Stimulated activated naive CD4-positive, alpha-beta T cell (primary cell): Measurements from ENCODE around the gene PLCB1.
A peak's percentile ranks its signal among the peaks of the same experiment; 100 is the strongest.
"Not testable (repeated sequence)": the region's sequence is repeated elsewhere in the genome, so short reads cannot be mapped to it uniquely, and the experiment has no call there.

Experiments used
- DNase-seq, 6 experiments: peaks; one replicate each; lab custom pipeline; 2025; lab: John Stamatoyannopoulos, UW

PLCB1 gene

DNA sequence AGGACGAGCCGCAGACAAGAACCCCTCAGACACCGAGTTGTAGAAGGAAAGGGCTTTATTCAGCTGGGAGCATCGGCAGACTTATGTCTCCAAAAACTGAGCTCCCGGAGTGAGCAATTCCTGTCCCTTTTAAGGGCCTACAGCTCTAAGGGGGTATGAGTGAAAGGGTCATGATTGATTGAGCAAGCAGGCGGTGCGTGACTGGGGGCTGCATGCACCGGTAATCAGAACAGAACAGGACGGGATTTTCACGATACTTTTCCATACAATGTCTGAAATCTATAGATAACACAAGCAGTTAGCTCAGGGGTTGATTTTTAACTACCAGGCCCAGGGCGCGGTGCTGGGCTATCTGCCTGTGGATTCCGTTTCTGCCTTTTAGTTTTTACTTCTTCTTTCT lies 710.5 kb downstream of the PLCB1 start:
- no peak for DNase-seq

DNA sequence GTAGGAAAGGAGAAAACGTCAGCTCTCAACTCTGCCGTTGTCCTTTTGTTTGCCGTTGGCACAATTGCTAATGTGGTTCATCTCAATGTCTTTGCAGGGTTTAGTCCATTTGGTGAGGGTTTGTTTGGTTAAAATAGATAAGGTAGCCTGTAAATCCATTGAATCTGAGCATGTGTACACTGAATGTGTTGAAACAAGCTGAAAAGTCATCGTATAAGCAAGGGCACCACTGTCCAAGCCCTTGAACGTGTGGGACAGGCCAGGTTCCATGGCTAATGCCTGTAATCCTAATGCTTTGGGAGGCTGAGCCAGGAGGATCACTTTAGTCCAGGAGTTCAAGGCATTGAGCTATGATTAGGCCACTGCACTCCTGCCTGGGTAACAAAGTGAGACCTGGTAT lies 712.1 kb downstream of the PLCB1 start:
- no peak for DNase-seq

DNA sequence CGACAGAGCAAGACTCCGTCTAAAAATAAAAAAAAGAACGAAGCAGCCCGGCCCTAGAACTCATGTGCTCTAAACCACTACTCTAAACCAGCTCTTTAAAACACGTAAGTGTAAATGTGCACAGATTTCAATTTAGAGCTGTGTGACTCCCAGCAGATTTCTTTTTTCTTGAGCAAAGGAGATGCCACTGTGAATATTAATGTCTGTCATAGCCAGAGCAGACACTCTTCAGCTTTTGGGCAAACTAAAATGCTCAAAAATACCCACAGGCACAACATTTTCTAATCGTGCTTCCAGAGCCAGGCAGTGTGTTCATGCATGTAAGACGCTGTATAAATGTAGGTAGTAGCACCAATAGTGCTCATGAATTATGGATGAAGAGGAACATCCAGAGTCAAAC lies 717.9 kb downstream of the PLCB1 start:
- DNase-seq = no peak

DNA sequence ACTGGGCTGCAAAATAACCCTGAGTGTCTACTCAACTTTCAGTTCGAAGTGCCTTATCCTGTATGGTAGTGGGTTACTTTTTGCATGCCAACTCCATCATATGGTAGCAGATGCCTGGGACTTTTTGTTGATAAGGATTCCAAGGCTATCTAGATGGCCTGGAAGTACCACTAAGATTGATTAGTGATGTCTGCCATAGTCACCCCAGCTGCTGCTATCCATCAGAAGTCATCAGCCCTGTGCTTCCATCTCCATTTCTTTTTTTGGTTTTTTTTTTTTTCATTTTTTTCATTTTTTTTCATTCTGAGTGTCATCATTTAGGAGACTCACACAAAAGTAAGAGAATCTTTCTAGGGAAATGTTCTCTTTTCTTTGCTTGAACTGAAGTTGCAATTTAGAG lies 719.4 kb downstream of the PLCB1 start:
- DNase-seq = no peak

DNA sequence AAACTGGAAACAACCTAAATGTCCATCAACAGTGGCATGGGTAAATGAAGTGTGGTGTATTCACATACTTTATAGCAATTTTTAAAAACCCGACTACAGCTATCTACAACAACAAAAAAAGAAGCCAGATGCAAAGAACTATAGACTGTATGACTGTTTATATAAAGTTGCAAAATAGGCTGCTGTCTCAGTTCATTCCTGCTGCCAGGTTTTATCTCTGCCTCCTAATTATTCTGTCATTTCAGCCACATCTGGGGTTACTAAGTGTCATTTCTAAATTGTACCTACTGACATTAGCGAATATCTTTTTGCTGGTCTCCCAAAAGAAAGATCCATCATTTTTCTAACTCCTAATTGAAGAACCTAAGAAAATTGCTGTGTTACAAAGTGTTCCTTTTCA lies 719.9 kb downstream of the PLCB1 start:
- not testable (repeated sequence) for DNase-seq

DNA sequence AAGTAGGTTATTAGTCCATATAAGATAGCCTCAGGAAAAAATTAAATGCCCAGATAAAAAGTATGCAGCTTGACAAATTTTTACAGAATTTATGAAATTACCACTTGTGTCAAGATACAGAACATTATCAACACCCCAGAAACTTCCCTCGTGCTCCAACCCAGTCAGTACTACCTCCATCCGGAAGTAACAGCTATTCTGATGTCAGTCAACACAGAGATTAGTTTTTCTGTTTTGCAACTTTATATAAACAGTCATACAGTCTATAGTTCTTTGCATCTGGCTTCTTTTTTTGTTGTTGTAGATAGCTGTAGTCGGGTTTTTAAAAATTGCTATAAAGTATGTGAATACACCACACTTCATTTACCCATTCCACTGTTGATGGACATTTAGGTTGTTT lies 721.1 kb downstream of the PLCB1 start:
- DNase-seq = not testable (repeated sequence)

DNA sequence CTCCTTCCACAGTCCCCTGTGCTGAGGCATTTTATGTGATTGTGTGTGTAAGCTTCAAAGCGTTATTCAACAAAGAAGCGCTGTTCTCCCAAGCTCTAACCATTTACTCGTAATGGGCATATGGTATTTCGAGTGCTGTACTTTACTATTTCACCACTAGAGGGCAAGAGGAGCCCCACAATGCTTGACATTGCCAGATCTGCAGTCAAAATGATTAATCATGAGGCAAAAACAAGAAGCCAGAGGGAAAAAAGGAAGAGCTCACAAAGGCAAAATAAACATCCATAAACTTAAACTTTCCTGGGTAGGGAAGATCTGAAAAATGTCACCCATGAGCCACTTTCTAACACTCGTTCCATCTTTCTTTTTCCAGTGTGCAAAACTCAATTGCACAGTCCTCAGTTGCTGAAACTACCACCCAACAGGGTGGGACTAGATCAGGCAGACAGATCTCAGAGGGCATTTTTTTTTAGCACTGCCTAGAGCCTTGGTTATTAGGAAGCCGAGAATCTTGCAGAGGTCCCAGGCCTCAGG lies 721.8 kb downstream of the PLCB1 start:
- peak in 2 of 6 experiments; percentile 7 to 17 for DNase-seq

DNA sequence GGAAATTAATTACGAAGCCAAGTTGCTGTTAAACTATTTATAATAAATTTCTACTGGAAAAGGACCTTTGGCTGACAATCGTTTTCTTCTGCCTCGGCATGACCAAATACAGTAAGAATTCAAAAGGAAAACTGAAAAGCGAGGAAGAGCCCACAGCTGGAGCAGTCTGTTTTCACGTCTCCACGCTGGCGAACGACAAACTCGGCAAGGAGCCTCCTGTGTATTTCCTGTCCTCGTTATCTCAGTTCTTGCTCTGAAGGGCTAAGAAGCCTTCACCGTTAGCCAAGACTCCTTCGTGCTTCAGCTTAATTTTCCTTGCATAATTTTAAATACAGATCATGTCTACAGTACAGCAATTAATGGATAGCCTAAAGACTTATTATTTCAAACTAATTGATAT lies 722.5 kb downstream of the PLCB1 start:
- no peak for DNase-seq

DNA sequence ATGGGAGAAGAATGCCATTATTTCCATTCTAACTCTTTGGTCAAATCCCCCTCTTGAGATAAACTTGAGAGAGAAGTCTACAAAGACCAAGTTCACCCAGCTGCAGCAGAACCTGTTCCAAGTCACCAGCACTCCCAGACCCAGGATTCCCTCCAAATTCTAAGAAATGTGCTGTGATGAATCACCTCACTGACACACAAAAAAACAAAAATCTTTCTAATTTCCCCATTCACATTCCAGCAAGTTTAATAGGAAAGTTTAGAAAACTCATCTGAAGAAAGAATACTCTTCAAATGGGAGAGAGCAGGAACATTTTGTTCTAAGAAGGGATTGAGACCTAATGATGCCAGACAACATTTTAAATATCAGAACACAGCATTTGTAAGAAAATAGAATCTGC lies 723.2 kb downstream of the PLCB1 start:
- no peak for DNase-seq

DNA sequence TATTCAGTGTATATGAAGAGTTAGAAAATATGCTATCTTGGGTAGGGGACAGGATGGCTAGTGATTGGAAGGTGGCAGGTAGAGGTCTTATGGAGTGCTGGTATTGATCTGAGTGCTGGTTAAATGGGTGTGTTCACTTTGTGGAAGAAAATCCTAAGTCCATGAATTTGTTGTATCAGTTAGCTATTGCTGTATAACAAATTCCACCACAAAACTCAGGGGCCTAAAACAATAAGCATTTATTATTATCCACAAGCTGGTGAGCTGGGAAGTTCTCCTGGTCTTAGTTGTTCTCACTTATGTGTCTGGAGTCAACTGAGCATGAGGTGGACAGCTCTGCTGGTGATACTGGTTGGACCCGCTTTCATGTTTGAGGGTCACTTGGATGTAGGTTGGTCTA lies 724.6 kb downstream of the PLCB1 start:
- no peak for DNase-seq

DNA sequence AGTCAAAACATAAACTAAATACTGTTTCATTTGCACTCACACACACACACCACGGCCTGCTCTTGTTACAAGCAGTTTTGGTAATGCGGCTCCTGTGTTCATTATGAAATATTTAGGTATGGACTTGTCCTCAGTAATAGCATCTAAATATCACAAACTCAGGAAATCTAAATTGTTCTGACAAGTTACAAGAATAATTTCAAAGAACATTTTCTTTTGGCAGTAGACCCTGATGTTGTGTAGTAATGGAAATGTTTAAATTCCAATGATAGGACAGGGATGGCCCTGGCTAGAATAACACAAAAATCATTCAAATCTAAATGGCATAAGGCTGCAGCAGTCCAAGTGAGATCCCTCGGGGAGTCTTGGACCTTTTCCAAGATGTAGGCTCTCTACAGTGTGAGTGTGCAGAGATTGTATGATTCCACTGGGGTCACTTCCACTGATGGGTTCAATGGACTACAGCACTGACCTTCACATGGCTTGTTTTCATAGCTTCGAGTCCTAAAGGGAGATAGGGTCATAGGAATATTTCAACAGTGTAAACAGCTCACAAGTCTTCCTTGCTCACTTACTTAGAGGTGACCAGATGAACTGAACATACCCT lies 726.2 kb downstream of the PLCB1 start:
- DNase-seq = no peak

DNA sequence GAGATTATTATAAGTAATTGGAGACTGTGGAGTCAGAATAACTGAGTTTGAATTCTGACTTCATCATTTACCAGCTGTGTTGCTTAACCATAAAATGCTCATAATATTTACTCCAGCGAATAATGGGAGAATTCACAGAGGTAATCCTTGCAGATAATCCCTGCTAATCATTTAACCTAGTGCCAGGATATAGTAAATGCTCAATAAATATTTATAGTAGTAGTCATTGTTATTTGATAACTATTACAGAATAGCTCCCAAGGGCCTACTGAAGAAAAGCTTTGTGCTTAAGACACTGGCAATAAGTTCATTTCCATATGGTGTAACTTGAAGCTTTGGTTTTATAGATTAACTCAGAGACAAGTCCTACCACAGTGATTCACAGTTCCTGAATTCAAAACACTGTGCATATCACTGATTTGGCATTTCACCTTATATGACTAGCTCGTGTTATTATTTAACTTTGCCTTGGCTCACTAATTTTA lies 728.0 kb downstream of the PLCB1 start:
- DNase-seq = no peak

DNA sequence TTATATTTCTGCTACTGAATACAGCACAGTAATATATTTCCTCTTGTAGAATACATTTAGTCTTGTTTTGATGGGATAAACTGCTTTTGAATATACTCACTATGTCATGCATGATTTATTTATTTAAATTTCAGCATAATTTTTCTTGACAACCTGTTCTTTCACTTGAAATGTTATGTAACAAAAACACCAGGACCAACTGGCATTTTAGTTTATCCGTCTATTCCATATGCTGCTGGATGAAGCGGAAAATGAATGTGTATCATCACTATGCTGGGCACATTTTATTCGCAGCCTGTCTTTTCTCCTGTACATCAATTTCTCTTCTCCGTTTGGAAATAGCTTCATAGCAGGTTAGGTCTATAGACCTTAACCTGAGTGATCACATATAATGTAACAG lies 730.0 kb downstream of the PLCB1 start:
- DNase-seq = no peak

DNA sequence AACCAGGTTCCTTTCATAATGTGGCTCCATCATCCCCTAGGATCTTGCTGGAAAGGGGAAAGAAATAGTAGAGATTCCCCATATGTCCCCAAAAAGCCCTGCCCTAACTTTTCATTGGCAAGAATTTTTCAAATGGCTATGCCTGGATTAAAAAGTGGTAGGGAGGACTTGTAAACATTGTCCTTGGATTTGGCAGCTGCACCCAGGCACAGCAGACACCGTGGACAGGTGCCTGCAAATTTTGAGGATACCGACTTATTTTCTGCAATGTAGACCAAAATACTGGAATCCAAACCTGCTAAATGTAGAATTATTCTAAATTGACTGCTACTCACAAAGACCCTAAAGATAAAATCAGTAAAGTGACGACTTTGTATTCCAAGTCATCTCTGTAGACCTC lies 733.6 kb downstream of the PLCB1 start:
- no peak for DNase-seq

DNA sequence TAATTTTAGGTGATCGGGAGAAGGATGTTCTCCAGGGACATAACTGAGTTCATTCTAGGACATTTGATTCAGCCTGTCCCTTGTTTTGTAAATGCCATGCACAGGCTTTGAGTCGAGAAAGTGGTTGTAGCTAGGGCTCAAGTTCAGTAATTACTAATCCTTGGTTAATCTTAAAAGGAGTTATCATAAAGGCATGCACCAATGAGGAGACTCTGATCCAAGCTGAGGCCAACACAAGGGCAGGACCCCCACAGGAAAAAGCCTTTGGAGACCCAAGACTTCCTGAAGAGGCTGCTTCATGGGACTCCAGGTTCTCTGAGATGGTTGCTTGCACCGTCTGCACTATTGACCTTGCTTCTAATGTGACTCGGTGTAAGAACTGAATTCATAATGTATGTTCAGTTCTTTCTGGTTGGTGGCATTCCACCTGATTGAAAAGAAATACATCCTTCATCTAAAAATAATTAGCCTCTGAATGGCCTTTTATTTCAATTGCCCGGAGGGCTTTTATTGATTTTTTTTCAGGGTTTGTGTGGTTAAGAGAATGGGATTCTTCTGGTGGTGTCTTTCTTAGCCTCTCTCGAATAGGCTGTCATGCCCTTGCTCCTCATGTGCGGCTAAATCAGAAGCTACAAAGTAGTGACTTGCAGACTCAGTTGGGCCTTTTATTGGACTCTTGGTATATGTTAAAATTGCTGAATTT lies 735.1 kb downstream of the PLCB1 start:
- no peak for DNase-seq

DNA sequence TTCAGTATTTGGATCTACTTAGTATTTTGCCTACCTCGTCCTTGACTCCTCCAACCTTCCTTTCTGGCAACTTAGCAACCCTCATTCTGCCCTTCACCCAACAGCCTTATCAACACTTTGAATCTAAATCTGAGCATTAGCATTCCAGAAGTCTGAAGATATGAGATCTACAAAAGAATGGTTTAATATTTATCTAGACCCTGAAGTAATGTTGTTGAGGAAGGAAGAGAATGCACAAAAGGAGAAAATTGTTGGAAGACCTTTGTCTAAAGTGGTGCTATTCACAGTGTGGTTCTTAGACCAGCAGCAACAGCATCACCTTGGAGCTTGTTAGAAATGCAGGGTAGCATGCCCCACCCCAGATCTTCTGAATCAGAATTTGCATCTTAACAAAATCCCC lies 738.6 kb downstream of the PLCB1 start:
- no peak for DNase-seq

DNA sequence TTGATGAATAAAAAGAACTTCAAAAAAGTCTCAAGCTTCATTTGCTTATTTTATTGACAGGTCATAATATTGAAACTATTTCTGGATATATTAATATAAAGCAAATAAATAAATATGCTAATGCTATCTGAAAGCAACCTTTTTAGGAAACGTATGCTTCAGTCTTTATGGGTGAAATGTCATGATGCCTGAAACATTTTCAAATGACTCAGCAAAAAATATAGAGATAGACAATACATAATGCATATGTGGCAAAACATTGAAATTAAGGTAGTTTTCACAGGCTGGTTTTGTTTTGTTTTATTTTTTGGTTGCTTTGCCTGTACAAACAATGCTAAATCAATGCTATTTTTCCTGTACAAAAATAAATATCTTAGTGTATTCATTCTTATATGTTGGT lies 742.4 kb downstream of the PLCB1 start:
- DNase-seq = no peak

DNA sequence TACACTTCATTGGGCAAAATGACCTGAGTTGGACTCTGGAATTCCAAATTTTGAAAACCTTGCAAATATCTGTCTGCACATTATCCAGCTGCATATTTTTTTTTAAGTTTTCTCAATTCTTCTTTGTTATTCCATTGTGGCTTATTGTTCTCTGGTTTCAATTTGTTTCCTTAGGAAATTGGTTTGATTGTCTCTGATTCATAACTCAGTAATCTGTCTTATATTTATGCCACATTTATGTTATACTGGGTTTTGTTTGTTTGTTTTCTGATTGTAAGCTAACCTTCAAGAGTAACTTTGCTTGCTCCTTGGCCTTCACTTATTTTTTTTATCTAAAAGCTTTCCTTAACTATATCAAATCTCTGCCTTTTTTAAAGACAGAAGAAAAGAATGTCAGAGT lies 743.5 kb downstream of the PLCB1 start:
- DNase-seq = no peak

DNA sequence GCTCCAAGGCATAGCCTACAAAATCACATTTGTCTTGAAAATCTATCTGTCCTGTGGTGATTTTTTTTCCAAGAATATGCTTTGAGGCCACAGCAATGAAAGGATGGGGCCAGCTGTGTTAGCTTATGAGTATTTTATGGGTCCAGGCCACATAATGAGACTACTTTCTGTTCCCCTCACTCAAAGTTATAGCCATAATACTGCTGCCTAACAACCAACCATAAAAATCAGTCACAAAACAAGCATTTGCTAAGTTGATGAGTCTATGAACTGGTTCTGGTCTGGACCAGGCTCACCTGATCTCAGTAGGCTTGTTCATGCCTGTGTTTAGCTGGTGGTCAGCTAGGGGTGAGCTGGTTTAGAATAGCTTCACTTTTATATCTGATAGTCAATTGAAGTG lies 744.3 kb downstream of the PLCB1 start:
- DNase-seq = no peak

DNA sequence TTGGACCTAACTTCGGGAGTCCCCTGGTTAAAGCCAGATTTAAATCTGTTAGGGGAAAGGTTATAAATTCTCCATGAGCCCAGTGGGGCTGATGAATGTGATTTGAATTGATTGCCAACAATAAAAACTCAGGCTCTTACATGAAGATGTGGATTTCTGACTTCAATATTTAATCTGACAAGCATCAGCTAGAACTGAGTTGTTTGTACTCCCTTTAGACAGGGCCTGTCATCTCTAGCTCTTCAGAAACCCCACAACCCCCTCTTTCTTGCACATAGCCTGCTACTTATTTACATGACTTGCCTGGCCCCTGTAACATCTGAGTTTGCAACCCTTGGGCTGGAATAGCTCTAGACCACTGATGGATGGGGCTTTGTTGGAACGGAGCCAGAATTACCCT lies 745.2 kb downstream of the PLCB1 start:
- no peak for DNase-seq

DNA sequence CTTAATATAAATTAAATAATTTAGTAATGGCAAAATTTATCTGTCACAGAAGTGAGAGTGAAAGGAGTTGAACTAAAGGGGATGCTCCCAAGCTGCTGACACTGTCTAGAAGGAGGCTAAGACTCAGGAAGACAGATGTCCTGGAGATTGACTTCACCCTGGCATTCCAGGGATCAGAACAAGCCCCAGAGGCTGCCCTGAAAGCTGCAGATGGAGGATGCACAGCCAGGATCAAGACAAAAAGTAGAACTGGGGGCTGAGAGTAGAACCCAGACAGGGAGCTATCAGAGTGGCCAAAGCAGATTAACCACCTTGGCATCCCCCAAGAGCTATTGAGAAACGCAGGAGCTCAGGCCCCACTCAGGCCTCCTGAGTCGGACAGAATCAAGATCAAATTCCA lies 747.6 kb downstream of the PLCB1 start:
- no peak for DNase-seq

DNA sequence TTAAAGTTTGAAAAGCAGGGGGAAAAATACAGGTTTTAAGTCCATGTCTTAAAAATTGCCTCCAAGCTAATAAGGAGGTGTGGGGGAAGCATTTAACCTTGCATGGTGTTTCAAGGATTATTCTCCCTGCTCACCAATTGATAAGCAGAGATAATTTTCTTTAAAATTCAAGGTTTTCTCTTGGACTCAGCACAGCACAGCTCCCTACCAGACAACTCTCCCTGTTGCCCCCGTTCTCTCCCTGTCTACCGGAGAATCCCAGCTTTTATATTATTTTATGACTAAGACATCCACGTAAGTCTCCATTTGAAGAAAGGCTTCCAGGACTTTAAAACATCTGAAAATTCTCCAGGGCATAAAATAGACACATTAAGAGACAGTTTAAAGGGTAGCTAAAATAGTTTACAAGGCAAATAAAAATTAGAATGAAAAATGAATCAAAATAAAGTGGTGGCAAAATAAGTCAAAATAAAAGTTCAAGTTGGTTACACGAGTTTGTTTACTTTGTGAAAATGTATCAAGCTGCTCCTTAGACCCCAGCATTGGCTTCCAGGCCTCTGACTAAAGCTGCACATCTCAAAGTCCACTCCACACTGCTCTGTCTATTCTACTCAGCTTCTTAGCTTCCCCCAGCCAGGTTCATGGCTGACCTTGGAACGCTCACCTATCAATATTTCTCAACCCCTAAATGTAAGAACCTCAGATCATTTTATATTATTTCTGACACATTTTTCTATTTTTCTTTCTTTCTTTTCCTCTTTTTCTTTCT lies 748.2 kb downstream of the PLCB1 start:
- DNase-seq = no peak

DNA sequence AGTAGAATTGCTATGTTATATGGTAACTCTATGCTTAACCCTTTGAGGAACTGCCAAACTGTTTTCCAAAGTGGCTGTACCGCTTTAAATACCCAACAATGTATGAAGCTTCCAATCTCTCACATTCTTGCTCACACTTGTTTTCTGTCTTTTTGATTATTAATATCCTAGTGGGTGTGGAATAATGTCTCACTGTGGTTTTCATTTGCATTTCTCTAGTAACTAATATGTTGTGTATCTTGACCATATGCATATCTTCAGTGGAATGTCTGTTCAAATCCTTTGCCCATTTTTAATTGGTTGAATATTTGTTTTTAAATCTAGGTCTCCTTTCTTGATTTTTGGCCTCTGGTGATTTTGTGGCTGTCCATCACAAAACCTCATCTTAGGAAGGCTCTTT lies 759.0 kb downstream of the PLCB1 start:
- no peak for DNase-seq
